ENCODE data around the gene IPO11.

DNA sequence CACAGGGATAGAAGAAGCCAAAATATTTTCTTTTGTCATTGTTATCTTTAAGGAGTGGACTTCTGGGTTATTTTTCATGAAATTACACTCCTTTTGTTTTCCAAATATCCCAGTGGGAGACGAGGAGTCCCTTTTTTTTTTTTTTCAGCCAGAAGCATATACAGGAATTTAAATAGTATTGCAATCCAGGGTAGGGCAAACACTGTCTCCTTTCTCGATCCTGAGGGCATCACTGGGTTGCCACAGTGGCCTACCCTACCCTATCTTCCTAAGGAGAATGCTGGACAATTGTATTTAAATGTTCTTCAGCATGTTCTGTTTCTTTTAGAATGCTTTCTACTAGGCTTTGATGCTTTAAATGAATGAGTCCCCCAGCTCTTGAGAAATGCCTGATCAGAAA, 214.0 kb downstream of the IPO11 start:
- TF ChIP-seq, protein P1, sequence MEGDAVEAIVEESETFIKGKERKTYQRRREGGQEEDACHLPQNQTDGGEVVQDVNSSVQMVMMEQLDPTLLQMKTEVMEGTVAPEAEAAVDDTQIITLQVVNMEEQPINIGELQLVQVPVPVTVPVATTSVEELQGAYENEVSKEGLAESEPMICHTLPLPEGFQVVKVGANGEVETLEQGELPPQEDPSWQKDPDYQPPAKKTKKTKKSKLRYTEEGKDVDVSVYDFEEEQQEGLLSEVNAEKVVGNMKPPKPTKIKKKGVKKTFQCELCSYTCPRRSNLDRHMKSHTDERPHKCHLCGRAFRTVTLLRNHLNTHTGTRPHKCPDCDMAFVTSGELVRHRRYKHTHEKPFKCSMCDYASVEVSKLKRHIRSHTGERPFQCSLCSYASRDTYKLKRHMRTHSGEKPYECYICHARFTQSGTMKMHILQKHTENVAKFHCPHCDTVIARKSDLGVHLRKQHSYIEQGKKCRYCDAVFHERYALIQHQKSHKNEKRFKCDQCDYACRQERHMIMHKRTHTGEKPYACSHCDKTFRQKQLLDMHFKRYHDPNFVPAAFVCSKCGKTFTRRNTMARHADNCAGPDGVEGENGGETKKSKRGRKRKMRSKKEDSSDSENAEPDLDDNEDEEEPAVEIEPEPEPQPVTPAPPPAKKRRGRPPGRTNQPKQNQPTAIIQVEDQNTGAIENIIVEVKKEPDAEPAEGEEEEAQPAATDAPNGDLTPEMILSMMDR (conservative IDR thresholded peaks at IDR 0.05 in 1 of 2, IDR thresholded peaks at IDR 0.05 in 1 of 2; ENCODE audit: extremely low read depth in 1 of 2, insufficient read depth in 1 of 2, low read depth in 1 of 2, low read length in 2 of 2): no peak
- TF ChIP-seq EZH2 (IDR thresholded peaks at IDR 0.05; ENCODE audit: borderline replicate concordance, low read length): no peak
